ENCODE measurements around the gene COPZ2. TPM values are rescaled to one million over a fixed set of nuclear protein-coding genes. Genes with fewer than 3 reads are reported as not detected.
A peak's percentile ranks its signal among the peaks of the same experiment; 100 is the strongest.

The COPZ2 gene
- total and polyA plus RNA-seq, 8 donors: 18.8 to 48.6 (median 24.2) TPM

GRCh38 chr17:48052956-48053757, 15.6 kb upstream of the COPZ2 start:
- H3K4me3 ChIP-seq: peak overlapping the region in 1 of 2 donors; percentile 16
- H3K27ac ChIP-seq: peak overlapping the region; percentile 95 to 98
- peak in 2 of 4 donors; percentile 55 to 59 for DNase-seq
- TF ChIP-seq CTCF (IDR thresholded peaks at IDR 0.05): no peak
- H3K9me3 ChIP-seq: no peaks in the 10 kb centered on the region
- H3K36me3 ChIP-seq: peaks cover 0 to 67% of the 10 kb centered on the region in 2 donors
- intact Hi-C loops (cut with DNase I): no loop called here
- H3K27me3 ChIP-seq: no peaks in the 10 kb centered on the region
- no peak for ATAC-seq
- peaks cover 44 to 77% of the 10 kb centered on the region in 2 donors for H3K4me1 ChIP-seq

DNA sequence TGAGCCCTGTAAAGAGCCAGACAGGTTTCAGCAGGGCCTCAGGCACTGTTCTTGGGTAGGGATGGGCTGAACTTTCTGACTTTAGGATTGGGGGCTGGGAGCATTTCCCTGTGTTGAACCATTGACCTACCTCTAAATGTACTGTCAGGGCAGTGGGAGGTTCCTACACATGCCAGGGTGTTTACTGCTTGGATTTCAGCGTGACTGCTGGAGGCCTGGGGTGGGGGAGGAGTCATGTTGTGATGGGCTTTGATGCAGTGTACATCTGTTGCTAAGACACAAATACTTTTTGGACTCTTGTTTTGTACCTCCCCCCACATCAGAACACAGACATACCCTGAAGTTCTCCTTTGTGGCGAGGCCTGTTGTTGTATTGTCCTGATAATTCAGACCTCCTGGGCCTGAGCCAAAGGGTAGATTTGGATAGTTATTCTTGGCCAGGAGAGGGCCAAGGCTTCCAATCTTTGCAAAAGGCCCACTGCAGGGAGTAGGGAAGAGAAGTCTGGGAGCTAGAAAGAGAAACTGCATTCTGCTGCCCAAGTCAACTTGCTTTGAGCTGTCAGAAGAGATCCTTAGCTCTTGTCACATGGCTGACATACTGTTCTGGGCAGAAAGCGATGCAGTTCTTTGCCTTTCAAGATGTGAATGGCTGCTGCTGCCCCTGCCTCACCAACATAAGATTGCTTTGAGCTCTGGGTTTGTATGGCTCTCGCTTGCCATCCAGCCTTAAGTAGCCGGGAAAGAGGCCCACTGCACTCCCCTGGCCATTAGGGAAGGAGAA, 14.3 kb upstream of the COPZ2 start:
- peak in 2 of 4 donors; percentile 74 to 88 for DNase-seq
- no peak for TF ChIP-seq CTCF (IDR thresholded peaks at IDR 0.05)
- Histone ChIP-seq H3K4me3 (peak overlapping the region in 1 of 2 donors; percentile 82), H3K27me3 (no peaks in the 10 kb centered on the region), H3K9me3 (no peaks in the 10 kb centered on the region), H3K36me3 (peaks cover 0 to 55% of the 10 kb centered on the region in 2 donors), H3K27ac (peak overlapping the region; percentile 95 to 98), H3K4me1 (peaks cover 44 to 81% of the 10 kb centered on the region in 2 donors)
- intact Hi-C loops (cut with DNase I): no loop called here
- no peak for ATAC-seq

- DNase-seq: no peak
- no peak for ATAC-seq
- Histone ChIP-seq H3K4me1 (peaks cover 44 to 86% of the 10 kb centered on the region in 2 donors), H3K9me3 (no peaks in the 10 kb centered on the region), H3K27ac (peak overlapping the region; percentile 95 to 98), H3K4me3 (peak overlapping the region in 1 of 2 donors; percentile 82), H3K36me3 (peaks cover 0 to 49% of the 10 kb centered on the region in 2 donors), H3K27me3 (no peaks in the 10 kb centered on the region)
- TF ChIP-seq CTCF (IDR thresholded peaks at IDR 0.05): no peak
- intact Hi-C loops (cut with DNase I): no loop called here
Observed at GRCh38 chr17:48051283-48051682, 13.7 kb upstream of the COPZ2 start.

- TF ChIP-seq CTCF (IDR thresholded peaks at IDR 0.05): no peak
- DNase-seq (peak; percentile 42 to 95 (median 90)), ATAC-seq (peak; percentile 82)
- intact Hi-C loops (cut with DNase I): no loop called here
- Histone ChIP-seq H3K4me3 (peak overlapping the region; percentile 64 to 82), H3K36me3 (peaks cover 0 to 29% of the 10 kb centered on the region in 2 donors), H3K4me1 (peaks cover 38 to 64% of the 10 kb centered on the region in 2 donors), H3K27ac (peak overlapping the region; percentile 95 to 98), H3K9me3 (no peaks in the 10 kb centered on the region), H3K27me3 (no peaks in the 10 kb centered on the region)
Observed at GRCh38 chr17:48048384-48049126, 11.0 kb upstream of the COPZ2 start.
